WTC11 (cell line): ENCODE data around the gene GAB2. TPM values are rescaled to one million over a fixed set of nuclear protein-coding genes. Genes with fewer than 3 reads are reported as not detected.

Source experiments
- ATAC-seq: fragments of 200-7000 bp; cut with Tn5 transposase; 2 replicates; pipeline ENCODE4 v1.10.0; 2021; ENCODE audit warnings: mild to moderate bottlenecking, moderate library complexity
- CTCF ChIA-PET: fragments of 300-600 bp; sonication (Branson Sonifier 250); formaldehyde crosslinking; loops from one replicate; lab custom pipeline; 2021; ENCODE audit warnings: antibody characterized with exemption; lab: Charles Lee
- POLR2A ChIA-PET: fragments of 350-600 bp; sonication (Branson Sonifier 250); formaldehyde crosslinking; loops from one replicate; lab custom pipeline; 2021; ENCODE audit warnings: antibody characterized with exemption; lab: Charles Lee
- DNase-seq: peaks from one replicate; pipeline ENCODE4 v3.0.0; 2021; ENCODE audit warnings: low spot score
- H3K27ac Mint-ChIP-seq: 2 replicates; pipeline ENCODE4 v1.8.0; 2021; ENCODE audit warnings: mixed read lengths
- H3K27me3 Mint-ChIP-seq: 2 replicates; pipeline ENCODE4 v1.8.0; 2021; ENCODE audit warnings: low read depth, mild to moderate bottlenecking, moderate library complexity, mixed read lengths
- H3K36me3 Mint-ChIP-seq: 2 replicates; pipeline ENCODE4 v1.8.0; 2021; ENCODE audit warnings: mixed read lengths
- H3K4me1 Mint-ChIP-seq: 2 replicates; pipeline ENCODE4 v1.8.0; 2022; ENCODE audit warnings: mixed read lengths
- H3K4me3 Mint-ChIP-seq: 2 replicates; pipeline ENCODE4 v1.8.0; 2021; ENCODE audit warnings: mild to moderate bottlenecking, moderate library complexity, mixed read lengths
- H3K9me3 Mint-ChIP-seq: 2 replicates; pipeline ENCODE4 v1.8.0; 2021; ENCODE audit warnings: mixed read lengths
- CREM ChIP-seq: sonication (generic); formaldehyde crosslinking; IDR thresholded peaks from 2 replicates; pipeline ENCODE4 v1.8.1; 2022; ENCODE audit warnings: mild to moderate bottlenecking, missing genetic modification reagents, moderate library complexity
- ELF4 ChIP-seq: sonication (generic); formaldehyde crosslinking; IDR thresholded peaks from 2 replicates; pipeline ENCODE4 v1.8.1; 2022; ENCODE audit warnings: low read depth, mild to moderate bottlenecking, moderate library complexity, missing genetic modification reagents
- MXD4 ChIP-seq: fragments of 250-450 bp; sonication (Bioruptor Pico); IDR thresholded peaks from 2 replicates; pipeline ENCODE4 v1.8.0; 2021; ENCODE audit warnings: mild to moderate bottlenecking, moderate library complexity, borderline replicate concordance
- NFE2L1 ChIP-seq: sonication (generic); formaldehyde crosslinking; IDR thresholded peaks from 2 replicates; pipeline ENCODE4 v1.8.1; 2023; ENCODE audit warnings: missing genetic modification reagents
- NR1H2 ChIP-seq: sonication (generic); formaldehyde crosslinking; IDR thresholded peaks from 2 replicates; pipeline ENCODE4 v1.9.0; 2021; ENCODE audit warnings: mild to moderate bottlenecking, moderate library complexity, missing genetic modification reagents
- SMAD3 ChIP-seq: sonication (generic); formaldehyde crosslinking; IDR thresholded peaks from 2 replicates; pipeline ENCODE4 v1.8.0; 2022; ENCODE audit warnings: missing genetic modification reagents, mild to moderate bottlenecking, borderline replicate concordance
- SOX15 ChIP-seq: fragments of 250-450 bp; sonication (Bioruptor Pico); IDR thresholded peaks from 2 replicates; pipeline ENCODE4 v1.9.0; 2021; ENCODE audit warnings: mild to moderate bottlenecking
- STAT6 ChIP-seq: sonication (generic); formaldehyde crosslinking; conservative IDR thresholded peaks from 2 replicates; pipeline ENCODE4 v1.8.1; 2023; ENCODE audit warnings: mild to moderate bottlenecking, low read depth, missing genetic modification reagents, moderate library complexity
- ZNF121 ChIP-seq: sonication (generic); formaldehyde crosslinking; IDR thresholded peaks from 2 replicates; pipeline ENCODE4 v1.8.0; 2023; ENCODE audit warnings: missing genetic modification reagents
- ZNF219 ChIP-seq: sonication (generic); formaldehyde crosslinking; IDR thresholded peaks from 2 replicates; pipeline ENCODE4 v1.8.0; 2023; ENCODE audit warnings: missing genetic modification reagents, mild to moderate bottlenecking, borderline replicate concordance
- ZNF263 ChIP-seq: sonication (generic); formaldehyde crosslinking; IDR thresholded peaks from 2 replicates; pipeline ENCODE4 v1.8.1; 2022; ENCODE audit warnings: low read depth, mild to moderate bottlenecking, moderate library complexity, missing genetic modification reagents
- ZNF396 ChIP-seq: fragments of 250-450 bp; sonication (Bioruptor Pico); IDR thresholded peaks from 2 replicates; pipeline ENCODE4 v1.8.0; 2021; ENCODE audit warnings: mild to moderate bottlenecking, moderate library complexity, borderline replicate concordance
- ZNF416 ChIP-seq: fragments of 250-450 bp; sonication (Bioruptor Pico); IDR thresholded peaks from 2 replicates; pipeline ENCODE4 v1.9.0; 2021; ENCODE audit warnings: mild to moderate bottlenecking, inconsistent platforms
- ZNF425 ChIP-seq: fragments of 250-450 bp; sonication (Bioruptor Pico); conservative IDR thresholded peaks from 2 replicates; pipeline ENCODE4 v1.9.0; 2021; ENCODE audit warnings: mild to moderate bottlenecking
- total RNA-seq: library from RNA; stranded (reverse); gene quantifications from 3 replicates; pipeline ENCODE4 v1.2.3, GENCODE V29; 2021
- TF ChIP-seq, protein P1 (sequence below): sonication (generic); formaldehyde crosslinking; IDR thresholded peaks from 2 replicates; pipeline ENCODE4 v1.8.1; 2023; ENCODE audit warnings: mild to moderate bottlenecking, moderate library complexity, missing genetic modification reagents
- TF ChIP-seq, protein P2 (sequence below): sonication (generic); formaldehyde crosslinking; IDR thresholded peaks from 2 replicates; pipeline ENCODE4 v1.8.0; 2022; ENCODE audit warnings: missing genetic modification reagents
- TF ChIP-seq, protein P3 (sequence below): sonication (generic); formaldehyde crosslinking; IDR thresholded peaks from 2 replicates; pipeline ENCODE4 v1.8.0; 2023; ENCODE audit warnings: missing genetic modification reagents, mild to moderate bottlenecking, borderline replicate concordance
- TF ChIP-seq, protein P4 (sequence below): sonication (generic); formaldehyde crosslinking; IDR thresholded peaks from 2 replicates; pipeline ENCODE4 v1.8.0; 2022; ENCODE audit warnings: mild to moderate bottlenecking, missing genetic modification reagents

GAB2 gene
- total RNA-seq, 1 experiment from 2014 or later = 10.6 TPM

DNA sequence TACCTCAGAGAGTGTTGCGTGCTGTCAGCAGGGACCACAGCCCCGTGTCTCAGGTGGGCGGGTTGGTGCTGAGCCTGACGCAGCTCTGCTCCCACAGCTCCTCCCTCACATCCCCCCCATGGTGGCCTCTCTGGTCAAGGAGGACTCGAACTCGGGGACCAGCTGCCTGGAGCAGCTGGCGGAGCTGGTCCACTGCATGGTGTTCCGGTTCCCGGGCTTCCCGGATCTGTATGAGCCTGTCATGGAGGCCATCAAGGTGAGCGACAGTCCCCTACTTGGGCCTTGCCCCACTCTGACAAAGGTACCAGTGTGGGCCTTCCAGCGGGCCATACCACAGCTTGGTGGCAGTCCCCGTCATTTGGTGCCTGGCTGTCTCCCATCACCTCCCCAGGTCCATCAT lies 217.1 kb downstream of the GAB2 start (continued):
- TF ChIP-seq SOX15 (CRISPR knock-in tag) = no peak
- TF ChIP-seq, protein P1, sequence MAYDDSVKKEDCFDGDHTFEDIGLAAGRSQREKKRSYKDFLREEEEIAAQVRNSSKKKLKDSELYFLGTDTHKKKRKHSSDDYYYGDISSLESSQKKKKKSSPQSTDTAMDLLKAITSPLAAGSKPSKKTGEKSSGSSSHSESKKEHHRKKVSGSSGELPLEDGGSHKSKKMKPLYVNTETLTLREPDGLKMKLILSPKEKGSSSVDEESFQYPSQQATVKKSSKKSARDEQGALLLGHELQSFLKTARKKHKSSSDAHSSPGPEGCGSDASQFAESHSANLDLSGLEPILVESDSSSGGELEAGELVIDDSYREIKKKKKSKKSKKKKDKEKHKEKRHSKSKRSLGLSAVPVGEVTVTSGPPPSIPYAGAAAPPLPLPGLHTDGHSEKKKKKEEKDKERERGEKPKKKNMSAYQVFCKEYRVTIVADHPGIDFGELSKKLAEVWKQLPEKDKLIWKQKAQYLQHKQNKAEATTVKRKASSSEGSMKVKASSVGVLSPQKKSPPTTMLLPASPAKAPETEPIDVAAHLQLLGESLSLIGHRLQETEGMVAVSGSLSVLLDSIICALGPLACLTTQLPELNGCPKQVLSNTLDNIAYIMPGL = no peak
- no peak for TF ChIP-seq NR1H2 (CRISPR knock-in tag)

DNA sequence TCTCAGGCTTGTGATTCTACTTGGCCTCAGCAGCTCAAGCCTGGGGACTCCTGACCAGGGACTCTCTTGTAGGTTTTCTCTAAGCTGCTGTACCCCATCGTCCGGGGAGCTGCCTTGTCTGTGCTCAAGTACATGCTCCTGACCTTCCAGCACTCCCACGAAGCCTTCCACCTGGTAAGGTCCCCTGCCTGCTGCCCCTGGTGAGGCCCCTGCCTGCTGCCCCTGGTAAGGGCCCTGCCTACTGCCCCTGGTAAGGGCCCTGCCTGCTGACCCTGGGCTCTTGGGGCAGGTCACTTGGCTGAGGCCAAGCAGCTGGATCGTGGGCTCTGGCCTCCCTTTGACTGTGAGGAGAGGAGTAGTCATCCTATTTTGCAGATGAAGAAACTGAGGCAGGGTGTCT lies 217.6 kb downstream of the GAB2 start:
- Mint-ChIP-seq H3K9me3 (no peaks in the 10 kb centered on the region), H3K4me3 (no peak overlapping the region), H3K4me1 (peaks cover 5% of the 10 kb centered on the region), H3K27me3 (no peaks in the 10 kb centered on the region), H3K36me3 (peaks cover 3% of the 10 kb centered on the region; the same call in 1 of the 2 replicates), H3K27ac (no peak overlapping the region)
- DNase-seq (no peak), ATAC-seq (no peak)
- ChIA-PET POLR2A (no interaction called here), CTCF (no interaction called here)
- TF ChIP-seq SMAD3 (CRISPR knock-in tag) (no peak), ZNF219 (CRISPR knock-in tag) (no peak), STAT6 (no peak), NFE2L1 (CRISPR knock-in tag) (no peak), ZNF416 (CRISPR knock-in tag) (no peak), ELF4 (CRISPR knock-in tag) (no peak), ZNF121 (no peak), ZNF263 (CRISPR knock-in tag) (no peak), CREM (CRISPR knock-in tag) (no peak), ZNF425 (CRISPR knock-in tag) (no peak), MXD4 (no peak), ZNF396 (CRISPR knock-in tag) (no peak)
- TF ChIP-seq, protein P2, sequence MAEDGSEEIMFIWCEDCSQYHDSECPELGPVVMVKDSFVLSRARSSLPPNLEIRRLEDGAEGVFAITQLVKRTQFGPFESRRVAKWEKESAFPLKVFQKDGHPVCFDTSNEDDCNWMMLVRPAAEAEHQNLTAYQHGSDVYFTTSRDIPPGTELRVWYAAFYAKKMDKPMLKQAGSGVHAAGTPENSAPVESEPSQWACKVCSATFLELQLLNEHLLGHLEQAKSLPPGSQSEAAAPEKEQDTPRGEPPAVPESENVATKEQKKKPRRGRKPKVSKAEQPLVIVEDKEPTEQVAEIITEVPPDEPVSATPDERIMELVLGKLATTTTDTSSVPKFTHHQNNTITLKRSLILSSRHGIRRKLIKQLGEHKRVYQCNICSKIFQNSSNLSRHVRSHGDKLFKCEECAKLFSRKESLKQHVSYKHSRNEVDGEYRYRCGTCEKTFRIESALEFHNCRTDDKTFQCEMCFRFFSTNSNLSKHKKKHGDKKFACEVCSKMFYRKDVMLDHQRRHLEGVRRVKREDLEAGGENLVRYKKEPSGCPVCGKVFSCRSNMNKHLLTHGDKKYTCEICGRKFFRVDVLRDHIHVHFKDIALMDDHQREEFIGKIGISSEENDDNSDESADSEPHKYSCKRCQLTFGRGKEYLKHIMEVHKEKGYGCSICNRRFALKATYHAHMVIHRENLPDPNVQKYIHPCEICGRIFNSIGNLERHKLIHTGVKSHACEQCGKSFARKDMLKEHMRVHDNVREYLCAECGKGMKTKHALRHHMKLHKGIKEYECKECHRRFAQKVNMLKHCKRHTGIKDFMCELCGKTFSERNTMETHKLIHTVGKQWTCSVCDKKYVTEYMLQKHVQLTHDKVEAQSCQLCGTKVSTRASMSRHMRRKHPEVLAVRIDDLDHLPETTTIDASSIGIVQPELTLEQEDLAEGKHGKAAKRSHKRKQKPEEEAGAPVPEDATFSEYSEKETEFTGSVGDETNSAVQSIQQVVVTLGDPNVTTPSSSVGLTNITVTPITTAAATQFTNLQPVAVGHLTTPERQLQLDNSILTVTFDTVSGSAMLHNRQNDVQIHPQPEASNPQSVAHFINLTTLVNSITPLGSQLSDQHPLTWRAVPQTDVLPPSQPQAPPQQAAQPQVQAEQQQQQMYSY (CRISPR knock-in tag) = no peak
- TF ChIP-seq, protein P3, sequence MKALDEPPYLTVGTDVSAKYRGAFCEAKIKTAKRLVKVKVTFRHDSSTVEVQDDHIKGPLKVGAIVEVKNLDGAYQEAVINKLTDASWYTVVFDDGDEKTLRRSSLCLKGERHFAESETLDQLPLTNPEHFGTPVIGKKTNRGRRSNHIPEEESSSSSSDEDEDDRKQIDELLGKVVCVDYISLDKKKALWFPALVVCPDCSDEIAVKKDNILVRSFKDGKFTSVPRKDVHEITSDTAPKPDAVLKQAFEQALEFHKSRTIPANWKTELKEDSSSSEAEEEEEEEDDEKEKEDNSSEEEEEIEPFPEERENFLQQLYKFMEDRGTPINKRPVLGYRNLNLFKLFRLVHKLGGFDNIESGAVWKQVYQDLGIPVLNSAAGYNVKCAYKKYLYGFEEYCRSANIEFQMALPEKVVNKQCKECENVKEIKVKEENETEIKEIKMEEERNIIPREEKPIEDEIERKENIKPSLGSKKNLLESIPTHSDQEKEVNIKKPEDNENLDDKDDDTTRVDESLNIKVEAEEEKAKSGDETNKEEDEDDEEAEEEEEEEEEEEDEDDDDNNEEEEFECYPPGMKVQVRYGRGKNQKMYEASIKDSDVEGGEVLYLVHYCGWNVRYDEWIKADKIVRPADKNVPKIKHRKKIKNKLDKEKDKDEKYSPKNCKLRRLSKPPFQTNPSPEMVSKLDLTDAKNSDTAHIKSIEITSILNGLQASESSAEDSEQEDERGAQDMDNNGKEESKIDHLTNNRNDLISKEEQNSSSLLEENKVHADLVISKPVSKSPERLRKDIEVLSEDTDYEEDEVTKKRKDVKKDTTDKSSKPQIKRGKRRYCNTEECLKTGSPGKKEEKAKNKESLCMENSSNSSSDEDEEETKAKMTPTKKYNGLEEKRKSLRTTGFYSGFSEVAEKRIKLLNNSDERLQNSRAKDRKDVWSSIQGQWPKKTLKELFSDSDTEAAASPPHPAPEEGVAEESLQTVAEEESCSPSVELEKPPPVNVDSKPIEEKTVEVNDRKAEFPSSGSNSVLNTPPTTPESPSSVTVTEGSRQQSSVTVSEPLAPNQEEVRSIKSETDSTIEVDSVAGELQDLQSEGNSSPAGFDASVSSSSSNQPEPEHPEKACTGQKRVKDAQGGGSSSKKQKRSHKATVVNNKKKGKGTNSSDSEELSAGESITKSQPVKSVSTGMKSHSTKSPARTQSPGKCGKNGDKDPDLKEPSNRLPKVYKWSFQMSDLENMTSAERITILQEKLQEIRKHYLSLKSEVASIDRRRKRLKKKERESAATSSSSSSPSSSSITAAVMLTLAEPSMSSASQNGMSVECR = no peak
- TF ChIP-seq, protein P4, sequence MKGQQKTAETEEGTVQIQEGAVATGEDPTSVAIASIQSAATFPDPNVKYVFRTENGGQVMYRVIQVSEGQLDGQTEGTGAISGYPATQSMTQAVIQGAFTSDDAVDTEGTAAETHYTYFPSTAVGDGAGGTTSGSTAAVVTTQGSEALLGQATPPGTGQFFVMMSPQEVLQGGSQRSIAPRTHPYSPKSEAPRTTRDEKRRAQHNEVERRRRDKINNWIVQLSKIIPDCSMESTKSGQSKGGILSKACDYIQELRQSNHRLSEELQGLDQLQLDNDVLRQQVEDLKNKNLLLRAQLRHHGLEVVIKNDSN = no peak
